ENCODE results near the gene ELF4. TPM values are rescaled to one million over a fixed set of nuclear protein-coding genes. Genes with fewer than 3 reads are reported as not detected.

ELF4 gene
- polyA plus RNA-seq, 1 donor from 2014 or later: not detected

- Histone ChIP-seq H3K79me2 (replicated peaks; ENCODE audit: insufficient read depth, low read length) (no peaks in the 10 kb centered on the region), H3K4me3 (ENCODE audit: low read length) (no peak overlapping the region), H3K27ac (ENCODE audit: low read length) (no peak overlapping the region), H3K9me3 (ENCODE audit: low read length) (no peaks in the 10 kb centered on the region), H3K9me2 (ENCODE audit: insufficient read depth, low read length) (no peaks in the 10 kb centered on the region), H3F3A (ENCODE audit: insufficient read depth, low read length, poor library complexity, severe bottlenecking) (no peaks in the 10 kb centered on the region), H3K4me2 (ENCODE audit: low read length) (no peak overlapping the region), H3K36me3 (ENCODE audit: insufficient read depth, low read length) (no peaks in the 10 kb centered on the region), H3K9ac (ENCODE audit: low read length) (no peak overlapping the region), H2AFZ (ENCODE audit: low read depth, low read length) (no peak overlapping the region), H3K27me3 (ENCODE audit: insufficient read depth, low read depth, low read length) (no peaks in the 10 kb centered on the region), H4K20me1 (ENCODE audit: insufficient read depth) (no peaks in the 10 kb centered on the region)
- TF ChIP-seq MXI1 (conservative IDR thresholded peaks at IDR 0.05; ENCODE audit: poor library complexity, severe bottlenecking) (no peak), EP300 (conservative IDR thresholded peaks at IDR 0.05; ENCODE audit: poor library complexity, severe bottlenecking) (no peak), RAD21 (conservative IDR thresholded peaks at IDR 0.05) (no peak), CTCF (IDR thresholded peaks at IDR 0.05; ENCODE audit: poor library complexity, severe bottlenecking) (no peak), POLR2AphosphoS5 (IDR thresholded peaks at IDR 0.05) (no peak), REST (IDR thresholded peaks at IDR 0.05; ENCODE audit: borderline replicate concordance) (no peak), TAF1 (IDR thresholded peaks at IDR 0.05; ENCODE audit: low read depth) (no peak), SMC3 (conservative IDR thresholded peaks at IDR 0.05; ENCODE audit: poor library complexity) (no peak), EZH2 (IDR thresholded peaks at IDR 0.05; ENCODE audit: borderline replicate concordance, insufficient read depth, low read length, poor library complexity, severe bottlenecking) (no peak)
Measured at GRCh38 chrX:130085551-130086446, 24.5 kb downstream of the ELF4 start.

- no peak overlapping the region for H3K4me3 ChIP-seq (ENCODE audit: low read length)
- TF ChIP-seq RAD21 (conservative IDR thresholded peaks at IDR 0.05): no peak
- TF ChIP-seq SMC3 (conservative IDR thresholded peaks at IDR 0.05; ENCODE audit: poor library complexity): no peak
- TF ChIP-seq EZH2 (IDR thresholded peaks at IDR 0.05; ENCODE audit: borderline replicate concordance, insufficient read depth, low read length, poor library complexity, severe bottlenecking): no peak
- no peak for TF ChIP-seq TAF1 (IDR thresholded peaks at IDR 0.05; ENCODE audit: low read depth)
Measured at GRCh38 chrX:130084631-130085237, 25.6 kb downstream of the ELF4 start.

More at GRCh38 chrX:130084631-130085237, 25.6 kb downstream of the ELF4 start:
- H3K27me3 ChIP-seq (ENCODE audit: insufficient read depth, low read depth, low read length): no peaks in the 10 kb centered on the region
- no peaks in the 10 kb centered on the region for H3K9me3 ChIP-seq (ENCODE audit: low read length)
- no peaks in the 10 kb centered on the region for H3K79me2 ChIP-seq (replicated peaks; ENCODE audit: insufficient read depth, low read length)
- no peak overlapping the region for H2AFZ ChIP-seq (ENCODE audit: low read depth, low read length)
- no peak overlapping the region for H3K27ac ChIP-seq (ENCODE audit: low read length)
- no peaks in the 10 kb centered on the region for H4K20me1 ChIP-seq (ENCODE audit: insufficient read depth)
- H3F3A ChIP-seq (ENCODE audit: insufficient read depth, low read length, poor library complexity, severe bottlenecking): no peaks in the 10 kb centered on the region
- H3K4me2 ChIP-seq (ENCODE audit: low read length): no peak overlapping the region
- no peaks in the 10 kb centered on the region for H3K36me3 ChIP-seq (ENCODE audit: insufficient read depth, low read length)
- H3K9me2 ChIP-seq (ENCODE audit: insufficient read depth, low read length): no peaks in the 10 kb centered on the region
- no peak overlapping the region for H3K9ac ChIP-seq (ENCODE audit: low read length)

Measured in neural cell (in vitro differentiated cells).